GM23338 (cell line): ENCODE data around the gene STRN3. TPM values are rescaled to one million over a fixed set of nuclear protein-coding genes. Genes with fewer than 3 reads are reported as not detected.

Experiments used
- ATAC-seq: fragments of 200-7000 bp; cut with Tn5 transposase; 3 replicates; pipeline ENCODE4 v1.9.1; 2020
- DNase-seq: peaks from one replicate; pipeline ENCODE4 v3.0.0-alpha.2; 2015; ENCODE audit warnings: low spot score
- H2AFZ ChIP-seq: fragments of 200-600 bp; sonication (generic); 2 replicates; pipeline ENCODE4 v1.8.0; 2016; ENCODE audit warnings: antibody characterized with exemption, mild to moderate bottlenecking, moderate library complexity
- H3F3A ChIP-seq: fragments of 200-600 bp; sonication (generic); replicated peaks from 2 replicates; pipeline ENCODE4 v1.8.0; 2017; ENCODE audit warnings: antibody characterized with exemption, mixed run types, low read depth
- H3K27ac ChIP-seq: fragments of 200-600 bp; sonication (generic); 2 replicates; pipeline ENCODE4 v1.6.1; 2016; ENCODE audit warnings: low read depth
- H3K27me3 ChIP-seq: fragments of 200-600 bp; sonication (generic); 2 replicates; pipeline ENCODE4 v1.8.0; 2016; ENCODE audit warnings: mild to moderate bottlenecking, mixed run types, moderate library complexity; ENCODE audit not compliant: insufficient read depth
- H3K36me3 ChIP-seq: fragments of 200-600 bp; sonication (generic); 2 replicates; pipeline ENCODE4 v1.8.0; 2016; ENCODE audit warnings: mild to moderate bottlenecking; ENCODE audit not compliant: insufficient read depth
- H3K4me1 ChIP-seq: fragments of 200-600 bp; sonication (generic); 2 replicates; pipeline ENCODE4 v1.8.0; 2016; ENCODE audit warnings: mild to moderate bottlenecking, moderate library complexity; ENCODE audit not compliant: insufficient read depth
- H3K4me2 ChIP-seq: fragments of 200-600 bp; sonication (generic); 2 replicates; pipeline ENCODE4 v1.7.1; 2017; ENCODE audit warnings: mixed run types
- H3K4me3 ChIP-seq: fragments of 200-600 bp; sonication (generic); 2 replicates; pipeline ENCODE4 v1.6.1; 2016; ENCODE audit warnings: mixed run types
- H3K79me2 ChIP-seq: fragments of 200-600 bp; sonication (generic); replicated peaks from 2 replicates; pipeline ENCODE4 v1.8.0; 2017; ENCODE audit warnings: mild to moderate bottlenecking; ENCODE audit not compliant: insufficient read depth
- H3K9me2 ChIP-seq: fragments of 200-600 bp; sonication (generic); 2 replicates; pipeline ENCODE4 v1.8.0; 2017; ENCODE audit not compliant: insufficient read depth
- H4K20me1 ChIP-seq: fragments of 200-600 bp; sonication (generic); replicated peaks from 2 replicates; pipeline ENCODE4 v1.8.0; 2017; ENCODE audit warnings: mild to moderate bottlenecking; ENCODE audit not compliant: insufficient read depth
- H3K27ac Mint-ChIP-seq: 2 replicates; pipeline ENCODE4 v1.8.0; 2020; ENCODE audit warnings: inconsistent platforms, mild to moderate bottlenecking, moderate library complexity, mixed read lengths
- H3K27me3 Mint-ChIP-seq: 3 replicates; pipeline ENCODE4 v1.8.0; 2022; ENCODE audit warnings: low read depth, mild to moderate bottlenecking, moderate library complexity, mixed read lengths, inconsistent platforms; ENCODE audit not compliant: insufficient read depth, poor library complexity
- H3K36me3 Mint-ChIP-seq: 3 replicates; pipeline ENCODE4 v1.8.0; 2021; ENCODE audit warnings: low read depth, mild to moderate bottlenecking, inconsistent platforms, moderate library complexity, mixed read lengths
- H3K4me1 Mint-ChIP-seq: 3 replicates; pipeline ENCODE4 v1.8.0; 2020; ENCODE audit warnings: mild to moderate bottlenecking, inconsistent platforms, mixed read lengths
- H3K4me3 Mint-ChIP-seq: 3 replicates; pipeline ENCODE4 v1.8.0; 2021; ENCODE audit warnings: moderate library complexity, mild to moderate bottlenecking, inconsistent platforms, mixed read lengths
- H3K9me3 Mint-ChIP-seq: 3 replicates; pipeline ENCODE4 v1.8.0; 2020; ENCODE audit warnings: moderate library complexity, mild to moderate bottlenecking, inconsistent platforms, mixed read lengths
- CREB1 ChIP-seq: fragments of 250-450 bp; sonication (Bioruptor Pico); IDR thresholded peaks from 2 replicates; pipeline ENCODE4 v1.5.0; 2020; ENCODE audit warnings: low read depth, mild to moderate bottlenecking, moderate library complexity
- EZH2 ChIP-seq: fragments of 200-600 bp; sonication (generic); IDR thresholded peaks from one replicate; pipeline ENCODE4 v1.8.0; 2017; ENCODE audit warnings: antibody characterized with exemption, mild to moderate bottlenecking, low read depth; ENCODE audit not compliant: unreplicated experiment
- EZH2phosphoT487 ChIP-seq: fragments of 200-600 bp; sonication (generic); IDR thresholded peaks from one replicate; pipeline ENCODE4 v1.8.1; 2018; ENCODE audit warnings: antibody characterized with exemption; ENCODE audit not compliant: unreplicated experiment
- JUNB ChIP-seq: IDR thresholded peaks from one replicate; pipeline ENCODE4 v1.6.1; 2016; ENCODE audit warnings: antibody characterized with exemption; ENCODE audit not compliant: unreplicated experiment
- NANOG ChIP-seq: IDR thresholded peaks from 2 replicates; pipeline ENCODE4 v1.6.1; 2016; ENCODE audit warnings: antibody characterized with exemption, borderline replicate concordance
- POLR2AphosphoS5 ChIP-seq: IDR thresholded peaks from 2 replicates; pipeline ENCODE4 v1.6.1; 2016; ENCODE audit warnings: antibody characterized with exemption, low read depth
- REST ChIP-seq: IDR thresholded peaks from one replicate; pipeline ENCODE4 v1.6.1; 2018; ENCODE audit warnings: antibody characterized with exemption; ENCODE audit not compliant: unreplicated experiment
- STAT1 ChIP-seq: IDR thresholded peaks from one replicate; pipeline ENCODE4 v1.6.1; 2016; ENCODE audit warnings: antibody characterized with exemption; ENCODE audit not compliant: unreplicated experiment
- ZNF114 ChIP-seq: fragments of 250-450 bp; sonication (Bioruptor Pico); IDR thresholded peaks from 2 replicates; pipeline ENCODE4 v1.5.0; 2020; ENCODE audit warnings: mild to moderate bottlenecking, moderate library complexity
- ZNF331 ChIP-seq: fragments of 250-450 bp; sonication (Bioruptor Pico); IDR thresholded peaks from 2 replicates; pipeline ENCODE4 v1.5.0; 2020; ENCODE audit warnings: low read depth, mild to moderate bottlenecking, moderate library complexity
- polyA plus RNA-seq: library from polyadenylated mRNA; unstranded; fragments of >200 nt; fragmentation: Nextera tagmentation; extraction: Ambion mirVana; gene quantifications from 2 replicates; pipeline ENCODE4 v1.2.1, GENCODE V29; 2016
- total RNA-seq: library from RNA; depleted of rRNA; stranded (reverse); fragments of >200 nt; shearing (Covaris generic); gene quantifications from 2 replicates; pipeline ENCODE4 v1.2.3, GENCODE V29; 2014
- TF ChIP-seq, protein P1 (sequence below), 2 experiments: fragments of 200-600 bp in 1 of 2; sonication (generic) in 1 of 2; conservative IDR thresholded peaks; 2 replicates each; pipeline versions ENCODE4 v1.5.1 to v1.6.1; 2016 to 2017; ENCODE audit warnings: antibody characterized with exemption in 2 of 2, low read depth in 2 of 2, mild to moderate bottlenecking in 2 of 2, moderate library complexity in 1 of 2

STRN3 gene
- total and polyA plus RNA-seq, 2 experiments from 2014 or later = 35.0 to 40.6 TPM

DNA sequence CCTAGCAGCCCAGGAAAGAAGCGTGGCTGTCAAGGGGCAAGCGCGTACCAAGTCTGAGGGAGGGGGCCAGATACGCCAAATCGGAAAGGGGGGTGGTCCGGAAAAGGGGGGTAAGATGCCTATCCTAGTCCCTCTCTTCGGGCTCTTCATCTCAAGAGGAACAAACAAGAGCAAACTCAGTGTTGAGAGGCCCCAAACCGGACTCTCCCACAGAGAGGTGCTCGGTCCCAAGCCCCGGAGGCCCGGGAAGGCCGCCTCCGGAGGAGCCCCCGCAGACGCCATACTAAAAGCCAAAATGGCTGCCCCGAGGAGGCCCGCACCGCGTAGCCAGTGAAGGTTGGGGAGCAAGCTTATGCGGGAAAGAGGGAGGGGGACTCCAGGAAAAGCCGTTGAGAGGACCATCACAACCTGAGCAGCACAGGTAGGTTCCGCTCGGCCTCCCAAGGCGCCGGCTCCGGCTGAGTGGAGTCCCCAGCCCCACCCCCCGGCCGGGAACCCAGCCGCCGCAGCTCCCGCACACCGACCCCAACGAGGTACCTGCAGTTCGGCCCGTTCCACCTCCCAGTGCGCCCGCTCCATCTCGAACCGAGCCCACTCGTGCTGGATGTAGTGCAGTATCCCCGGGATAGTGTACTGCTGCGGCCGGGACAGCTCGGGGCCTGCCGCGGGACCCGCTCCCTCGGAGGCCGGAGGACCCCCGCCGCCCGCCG is 657 bp downstream of the STRN3 start, which contains the start of gene AP4S1:
TSS of gene AP4S1 (plus strand) at position 283 of the 710 bp plus-strand sequence. CDS start 40,548 bp downstream, outside the sequence.
- Mint-ChIP-seq H3K4me3 (peak within 1 kb of the TSS; percentile 86), H3K27me3 (peaks cover 2% of the 10 kb centered on the region)
- H2AFZ ChIP-seq = peak within 1 kb of the TSS; percentile 38; the same call in 1 of the 2 replicates

GRCh38 chr14:31024577-31025366 is 1.4 kb downstream of the STRN3 start:
- Histone ChIP-seq H3K4me1 (peaks cover 20% of the 10 kb centered on the region), H3K27ac (peak overlapping the region; percentile 97), H4K20me1 (peaks cover 35% of the 10 kb centered on the region), H3K4me3 (peak overlapping the region; percentile 72), H3K4me2 (peak overlapping the region; percentile 91), H3F3A (peaks cover 11% of the 10 kb centered on the region), H3K9me2 (no peaks in the 10 kb centered on the region), H3K36me3 (no peaks in the 10 kb centered on the region), H3K27me3 (no peaks in the 10 kb centered on the region), H3K79me2 (peaks cover 81% of the 10 kb centered on the region), H2AFZ (no peak overlapping the region)
- DNase-seq = no peak
- peak overlapping the region; percentile 79 for H3K27ac Mint-ChIP-seq
- H3K4me1 Mint-ChIP-seq = peaks cover 33% of the 10 kb centered on the region
- peaks cover 4% of the 10 kb centered on the region for H3K27me3 Mint-ChIP-seq
- no peaks in the 10 kb centered on the region; the same call in 2 of the 3 replicates for H3K9me3 Mint-ChIP-seq
- ATAC-seq = no peak
- peaks cover 11% of the 10 kb centered on the region for H3K36me3 Mint-ChIP-seq
- peak overlapping the region; percentile 86 for H3K4me3 Mint-ChIP-seq
- TF ChIP-seq ZNF114 (CRISPR knock-in tag) = no peak
- TF ChIP-seq ZNF331 (CRISPR knock-in tag) = no peak
- TF ChIP-seq STAT1 = no peak
- TF ChIP-seq NANOG = no peak
- no peak for TF ChIP-seq CREB1
- no peak for TF ChIP-seq EZH2phosphoT487
- no peak for TF ChIP-seq POLR2AphosphoS5
- TF ChIP-seq EZH2 = no peak
- TF ChIP-seq REST = no peak
- TF ChIP-seq, protein P1, sequence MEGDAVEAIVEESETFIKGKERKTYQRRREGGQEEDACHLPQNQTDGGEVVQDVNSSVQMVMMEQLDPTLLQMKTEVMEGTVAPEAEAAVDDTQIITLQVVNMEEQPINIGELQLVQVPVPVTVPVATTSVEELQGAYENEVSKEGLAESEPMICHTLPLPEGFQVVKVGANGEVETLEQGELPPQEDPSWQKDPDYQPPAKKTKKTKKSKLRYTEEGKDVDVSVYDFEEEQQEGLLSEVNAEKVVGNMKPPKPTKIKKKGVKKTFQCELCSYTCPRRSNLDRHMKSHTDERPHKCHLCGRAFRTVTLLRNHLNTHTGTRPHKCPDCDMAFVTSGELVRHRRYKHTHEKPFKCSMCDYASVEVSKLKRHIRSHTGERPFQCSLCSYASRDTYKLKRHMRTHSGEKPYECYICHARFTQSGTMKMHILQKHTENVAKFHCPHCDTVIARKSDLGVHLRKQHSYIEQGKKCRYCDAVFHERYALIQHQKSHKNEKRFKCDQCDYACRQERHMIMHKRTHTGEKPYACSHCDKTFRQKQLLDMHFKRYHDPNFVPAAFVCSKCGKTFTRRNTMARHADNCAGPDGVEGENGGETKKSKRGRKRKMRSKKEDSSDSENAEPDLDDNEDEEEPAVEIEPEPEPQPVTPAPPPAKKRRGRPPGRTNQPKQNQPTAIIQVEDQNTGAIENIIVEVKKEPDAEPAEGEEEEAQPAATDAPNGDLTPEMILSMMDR (conservative IDR thresholded peaks at IDR 0.05; ENCODE audit: low read depth in 2 of 2) = no peak

More for the DNA sequence above, 657 bp downstream of the STRN3 start, which contains the start of gene AP4S1:
- Mint-ChIP-seq H3K27ac (peak within 1 kb of the TSS; percentile 79), H3K4me1 (peaks cover 33% of the 10 kb centered on the region), H3K9me3 (no peaks in the 10 kb centered on the region; the same call in 2 of the 3 replicates), H3K36me3 (peaks cover 10% of the 10 kb centered on the region)
- DNase-seq = peak; percentile 71
- TF ChIP-seq JUNB (no peak), POLR2AphosphoS5 (peak; percentile 23; the same call in 1 of the 2 replicates)
- H3F3A ChIP-seq = peaks cover 11% of the 10 kb centered on the region
- H3K79me2 ChIP-seq = peaks cover 78% of the 10 kb centered on the region
- H3K4me1 ChIP-seq = peaks cover 20% of the 10 kb centered on the region
- peak within 1 kb of the TSS; percentile 91 for H3K4me2 ChIP-seq
- H3K27ac ChIP-seq = peak within 1 kb of the TSS; percentile 98
- H4K20me1 ChIP-seq = peaks cover 31% of the 10 kb centered on the region
- no peaks in the 10 kb centered on the region for H3K36me3 ChIP-seq
- no peaks in the 10 kb centered on the region for H3K9me2 ChIP-seq
- H3K4me3 ChIP-seq = peak within 1 kb of the TSS; percentile 72
- no peaks in the 10 kb centered on the region for H3K27me3 ChIP-seq
- ATAC-seq = peak; percentile 53
